H1 (cell line): ENCODE data around the gene OVCA2. TPM values are rescaled to one million over a fixed set of nuclear protein-coding genes. Genes with fewer than 3 reads are reported as not detected.
A peak's percentile ranks its signal among the peaks of the same experiment; 100 is the strongest.

Experiments used
- CTCF ChIA-PET: fragments of 300-600 bp; sonication (Branson Sonifier 250); formaldehyde crosslinking; loops from one replicate; lab custom pipeline; 2021; ENCODE audit not compliant: partially characterized antibody; lab: Charles Lee
- POLR2A ChIA-PET: fragments of 300-600 bp; sonication (Branson Sonifier 250); formaldehyde crosslinking; loops from one replicate; lab custom pipeline; 2021; ENCODE audit warnings: inconsistent platforms; ENCODE audit not compliant: partially characterized antibody; lab: Charles Lee
- DNase-seq, 2 experiments: peaks; one replicate each; pipeline versions ENCODE4 v3.0.0 to v3.0.0-alpha.2; 2010 to 2022; ENCODE audit warnings: low spot score in 2 of 2, low read depth in 1 of 2, mixed read lengths in 1 of 2
- FAIRE-seq: peaks from 2 replicates; lab custom pipeline; 2011; peaks lifted over from hg19 to GRCh38; lab: Jason Lieb, UNC
- H2AFZ ChIP-seq: 2 replicates; pipeline ENCODE4 v1.8.1; 2012; ENCODE audit warnings: low read length, inconsistent platforms
- H2AK5ac ChIP-seq: 2 replicates; pipeline ENCODE4 v1.6.1; 2013; ENCODE audit warnings: low read depth, low read length
- H2BK120ac ChIP-seq: replicated peaks from 2 replicates; pipeline ENCODE3; 2013; ENCODE audit warnings: low read depth, low read length, inconsistent platforms
- H2BK12ac ChIP-seq: 2 replicates; pipeline ENCODE4 v1.6.1; 2013; ENCODE audit warnings: low read depth, low read length
- H2BK15ac ChIP-seq: 2 replicates; pipeline ENCODE4 v1.6.1; 2013; ENCODE audit warnings: low read length
- H2BK20ac ChIP-seq: 2 replicates; pipeline ENCODE4 v1.6.1; 2013; ENCODE audit warnings: low read length
- H2BK5ac ChIP-seq: 2 replicates; pipeline ENCODE4 v1.6.1; 2013; ENCODE audit warnings: low read depth, low read length
- H3K14ac ChIP-seq: 2 replicates; pipeline ENCODE4 v1.6.1; 2013; ENCODE audit warnings: inconsistent platforms; ENCODE audit not compliant: insufficient read length
- H3K18ac ChIP-seq: 2 replicates; pipeline ENCODE4 v1.6.1; 2013; ENCODE audit warnings: low read length; ENCODE audit errors: extremely low read depth
- H3K23ac ChIP-seq: 2 replicates; pipeline ENCODE4 v1.6.1; 2013; ENCODE audit warnings: inconsistent platforms; ENCODE audit not compliant: insufficient read length
- H3K23me2 ChIP-seq: 2 replicates; pipeline ENCODE4 v1.6.1; 2013; ENCODE audit warnings: low read depth, low read length
- H3K27ac ChIP-seq: 2 replicates; pipeline ENCODE4 v1.6.1; 2011; ENCODE audit warnings: low read depth, low read length, inconsistent platforms
- H3K27me3 ChIP-seq, 4 experiments: replicated peaks in 1 of 4; 1 replicate in 1 of 4; 2 replicates in 3 of 4; pipeline versions ENCODE4 v1.6.1 to v1.8.1; 2011 to 2013; ENCODE audit warnings: low read length in 3 of 4, mild to moderate bottlenecking in 3 of 4, inconsistent platforms in 2 of 4, mixed read lengths in 2 of 4, moderate library complexity in 1 of 4; ENCODE audit not compliant: control insufficient read depth in 3 of 4, insufficient read depth in 3 of 4; ENCODE audit errors: extremely low read depth in 1 of 4
- H3K36me3 ChIP-seq, 4 experiments: 2 replicates each; pipeline versions ENCODE4 v1.6.1 to v1.8.1; 2011 to 2013; ENCODE audit warnings: mild to moderate bottlenecking in 4 of 4, low read length in 3 of 4, moderate library complexity in 2 of 4, control low read depth in 1 of 4, inconsistent platforms in 1 of 4; ENCODE audit not compliant: insufficient read depth in 4 of 4, control insufficient read depth in 2 of 4
- H3K4ac ChIP-seq: replicated peaks from 2 replicates; pipeline ENCODE3; 2013; ENCODE audit warnings: low read length, low read depth, mixed read lengths, inconsistent platforms; ENCODE audit not compliant: insufficient read length
- H3K4me1 ChIP-seq, 4 experiments: replicated peaks in 1 of 4; 1 replicate in 1 of 4; 2 replicates in 3 of 4; pipeline versions ENCODE4 v1.6.1 to v1.8.1; 2011 to 2013; ENCODE audit warnings: low read length in 3 of 4, inconsistent platforms in 2 of 4, mixed read lengths in 1 of 4; ENCODE audit not compliant: insufficient read depth in 4 of 4, control insufficient read depth in 3 of 4
- H3K4me2 ChIP-seq, 2 experiments: 2 replicates each; pipeline versions ENCODE4 v1.6.1 to v1.8.1; 2011 to 2013; ENCODE audit warnings: low read depth in 2 of 2, low read length in 2 of 2, control low read depth in 1 of 2, inconsistent platforms in 1 of 2, mild to moderate bottlenecking in 1 of 2; ENCODE audit not compliant: insufficient read depth in 1 of 2
- H3K4me3 ChIP-seq, 4 experiments: fragments of 200-600, 300-600 bp in 1 of 4; sonication (generic), shearing (Covaris generic), sonication (Bioruptor Twin) in 1 of 4; 2 replicates each; pipeline versions ENCODE4 v1.5.1 to v1.8.1; 2011 to 2016; ENCODE audit warnings: low read length in 4 of 4, low read depth in 3 of 4, control low read depth in 2 of 4, inconsistent platforms in 2 of 4, mild to moderate bottlenecking in 2 of 4, mixed read lengths in 1 of 4, moderate library complexity in 1 of 4; ENCODE audit not compliant: insufficient read depth in 2 of 4; ENCODE audit errors: extremely low read depth in 1 of 4
- H3K56ac ChIP-seq: replicated peaks from 2 replicates; pipeline ENCODE3; 2013; ENCODE audit warnings: low read depth, mild to moderate bottlenecking, mixed read lengths, low read length, inconsistent platforms; ENCODE audit not compliant: insufficient read length
- H3K79me1 ChIP-seq: 2 replicates; pipeline ENCODE4 v1.6.1; 2013; ENCODE audit warnings: low read depth, low read length, control low read depth
- H3K79me2 ChIP-seq, 2 experiments: 2 replicates each; pipeline versions ENCODE4 v1.6.1 to v1.8.1; 2012 to 2013; ENCODE audit warnings: low read length in 2 of 2, mild to moderate bottlenecking in 2 of 2, inconsistent platforms in 1 of 2; ENCODE audit not compliant: insufficient read depth in 2 of 2, control insufficient read depth in 1 of 2
- H3K9ac ChIP-seq, 4 experiments: replicated peaks in 1 of 4; 1 replicate in 1 of 4; 2 replicates in 3 of 4; pipeline versions ENCODE4 v1.6.1 to v1.8.1; 2011 to 2013; ENCODE audit warnings: low read depth in 3 of 4, low read length in 3 of 4, control low read depth in 2 of 4, mild to moderate bottlenecking in 2 of 4, moderate library complexity in 2 of 4, inconsistent platforms in 1 of 4; ENCODE audit errors: extremely low read depth in 1 of 4
- H3K9me3 ChIP-seq, 2 experiments: 2 replicates each; pipeline versions ENCODE4 v1.6.1 to v1.8.1; 2012 to 2013; ENCODE audit warnings: mild to moderate bottlenecking in 2 of 2, moderate library complexity in 2 of 2, control low read depth in 1 of 2, inconsistent platforms in 1 of 2, low read depth in 1 of 2, low read length in 1 of 2, mixed read lengths in 1 of 2; ENCODE audit not compliant: insufficient read depth in 2 of 2
- H4K20me1 ChIP-seq, 2 experiments: replicated peaks in 1 of 2; 2 replicates each; pipeline versions ENCODE3 to v1.8.1; 2011 to 2013; ENCODE audit warnings: inconsistent platforms in 2 of 2, low read length in 2 of 2, mild to moderate bottlenecking in 1 of 2; ENCODE audit not compliant: insufficient read depth in 2 of 2, control insufficient read depth in 1 of 2
- H4K5ac ChIP-seq: 2 replicates; pipeline ENCODE4 v1.6.1; 2013; ENCODE audit warnings: low read length, low read depth, mixed read lengths, inconsistent platforms; ENCODE audit not compliant: insufficient read length
- H4K8ac ChIP-seq: 2 replicates; pipeline ENCODE4 v1.8.0; 2013; ENCODE audit warnings: mild to moderate bottlenecking, moderate library complexity, low read length, inconsistent platforms; ENCODE audit not compliant: insufficient read depth; ENCODE audit errors: extremely low read depth
- H4K91ac ChIP-seq: replicated peaks from 2 replicates; pipeline ENCODE3; 2013; ENCODE audit warnings: low read length, mixed read lengths, inconsistent platforms; ENCODE audit not compliant: insufficient read length
- CHD2 ChIP-seq: IDR thresholded peaks from 2 replicates; pipeline ENCODE4 v1.6.1; 2012; ENCODE audit warnings: low read length, improper control_type of control experiment
- EZH2 ChIP-seq: fragments of 200-600 bp; sonication (generic); IDR thresholded peaks from 2 replicates; pipeline ENCODE4 v1.7.1; 2012; ENCODE audit warnings: low read depth, mild to moderate bottlenecking, moderate library complexity, low read length, inconsistent platforms; ENCODE audit not compliant: severe bottlenecking
- JUND ChIP-seq: IDR thresholded peaks from 2 replicates; pipeline ENCODE4 v1.6.1; 2011; ENCODE audit warnings: mild to moderate bottlenecking, improper control_type of control experiment, low read length
- POLR2A ChIP-seq, 2 experiments: IDR thresholded peaks; 1 replicate in 1 of 2; 2 replicates in 1 of 2; pipeline ENCODE4 v1.6.1; 2011; ENCODE audit warnings: low read depth in 2 of 2, low read length in 2 of 2, mild to moderate bottlenecking in 2 of 2; ENCODE audit errors: control extremely low read depth in 1 of 2
- TEAD4 ChIP-seq: IDR thresholded peaks from 2 replicates; pipeline ENCODE4 v1.6.1; 2012; ENCODE audit warnings: low read depth, low read length, inconsistent platforms, mixed read lengths
- WGBS, 2 experiments: shearing (Covaris generic) in 1 of 2; methylation state at CpG; one replicate each; pipeline versions ENCODE4 v1.1.6 to v1.1.7; 2013 to 2015; ENCODE audit warnings: low lambda C conversion rate in 2 of 2, mixed read lengths in 2 of 2, inconsistent platforms in 1 of 2, low coverage in 1 of 2, missing lambda C conversion rate in 1 of 2; ENCODE audit not compliant: insufficient replicate concordance in 2 of 2, insufficient coverage in 1 of 2, insufficient read length in 1 of 2; ENCODE audit errors: extremely low coverage in 1 of 2, missing lambda C conversion rate in 1 of 2; 5-methylcytosine and 5-hydroxymethylcytosine counted together
- polyA plus RNA-seq, 7 experiments: library from polyadenylated mRNA; depleted of rRNA in 3 of 7; stranded (reverse) in 5 of 7; unstranded in 2 of 7; fragments of >200 nt in 5 of 7; fragments of 200-250 nt in 2 of 7; gene quantifications; 1 replicate in 5 of 7; 2 replicates in 1 of 7; 4 replicates in 1 of 7; pipeline versions ENCODE4 v1.2.1 to v1.2.3, GENCODE V29; 2011 to 2013; ENCODE audit warnings: missing spikeins in 2 of 7, mixed read lengths in 2 of 7
- total RNA-seq: library from RNA; stranded (reverse); fragmentation: NEBNext Ultra II Directional; extraction: Animal tissue kit (Norgen Biotek cat#: 25700); gene quantifications from 2 replicates; pipeline ENCODE4 v1.2.1, GENCODE V29; 2021
- TF ChIP-seq, protein P1 (sequence below): IDR thresholded peaks from 2 replicates; pipeline ENCODE4 v1.6.1; 2012; ENCODE audit warnings: inconsistent platforms

OVCA2 gene
- total and polyA plus RNA-seq, 2 of the 8 experiments (the other 6 are each of a cell fraction or from before 2014, with no cell fraction given) = 15.3 to 37.0 TPM

- POLR2A ChIA-PET = interaction anchor here (0.6 to 1.0 kb wide), 2 partner anchors 24 to 80 kb away, joined by 3 read pairs; no protein-coding TSS in a partner anchor
- Histone ChIP-seq H3K9me3 (no peaks in the 10 kb centered on the region), H3K36me3 (no peaks in the 10 kb centered on the region), H3K4me1 (peaks cover 0 to 14% (median 5%) of the 10 kb centered on the region in 4 experiments; a peak in 5 of 7 replicates), H2BK15ac (no peak overlapping the region), H4K8ac (no peak overlapping the region), H3K79me2 (no peaks in the 10 kb centered on the region), H3K23ac (no peak overlapping the region), H3K4ac (no peak overlapping the region), H3K27me3 (peaks cover 0 to 8% (median 3%) of the 10 kb centered on the region in 4 experiments; a peak in 4 of 7 replicates), H3K14ac (no peak overlapping the region), H3K4me2 (no peak overlapping the region), H3K23me2 (no peaks in the 10 kb centered on the region; the same call in 1 of the 2 replicates), H4K91ac (no peak overlapping the region), H2BK5ac (no peak overlapping the region), H2BK12ac (0 out of 2 replicates have a peak overlapping the region, but pooled peaks have one; percentile 9)
- DNase-seq (no peak), FAIRE-seq (no peak)
- 84% methylated on average over 9 of the region's 10 CpGs; no CpG with 5 or more reads in 1 of the 2 experiments for WGBS, 2 experiments
- TF ChIP-seq JUND (no peak), EZH2 (no peak), TEAD4 (no peak), CHD2 (no peak), POLR2A (IDR thresholded peaks at IDR 0.05; ENCODE audit: control extremely low read depth in 1 of 2, low read depth in 2 of 2, low read length in 2 of 2) (no peak)
- TF ChIP-seq, protein P1, sequence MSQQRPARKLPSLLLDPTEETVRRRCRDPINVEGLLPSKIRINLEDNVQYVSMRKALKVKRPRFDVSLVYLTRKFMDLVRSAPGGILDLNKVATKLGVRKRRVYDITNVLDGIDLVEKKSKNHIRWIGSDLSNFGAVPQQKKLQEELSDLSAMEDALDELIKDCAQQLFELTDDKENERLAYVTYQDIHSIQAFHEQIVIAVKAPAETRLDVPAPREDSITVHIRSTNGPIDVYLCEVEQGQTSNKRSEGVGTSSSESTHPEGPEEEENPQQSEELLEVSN = no peak
- TF ChIP-seq, all 59 proteins: peak for 0
- CTCF ChIA-PET = interaction anchor here (2.3 kb wide), 1 partner anchor 10 kb away, joined by 12 read pairs; no protein-coding TSS in a partner anchor
- Histone ChIP-seq H4K5ac (no peak overlapping the region), H2BK120ac (no peak overlapping the region), H3K56ac (no peak overlapping the region), H2AK5ac (no peak overlapping the region), H2BK20ac (no peak overlapping the region), H3K4me3 (no peak overlapping the region), H3K18ac (no peak overlapping the region), H4K20me1 (no peaks in the 10 kb centered on the region), H3K27ac (no peak overlapping the region), H3K79me1 (no peaks in the 10 kb centered on the region), H2AFZ (no peak overlapping the region), H3K9ac (no peak overlapping the region)
These were observed 49.3 kb upstream of the OVCA2 start for GRCh38 chr17:1992541-1992940.
